Activated effector memory CD4-positive, alpha-beta T cell treated with anti-CD3 and anti-CD28 coated beads, Interleukin-2, amount 50 U/mL, for 16 hours (primary cell): ENCODE results near the gene LGALS9B.
"Not testable (repeated sequence)": the region's sequence is repeated elsewhere in the genome, so short reads cannot be mapped to it uniquely, and the experiment has no call there.

Experiments used
- DNase-seq: peaks from one replicate; pipeline ENCODE4 v3.0.0-alpha.2; 2020

The LGALS9B gene

DNA sequence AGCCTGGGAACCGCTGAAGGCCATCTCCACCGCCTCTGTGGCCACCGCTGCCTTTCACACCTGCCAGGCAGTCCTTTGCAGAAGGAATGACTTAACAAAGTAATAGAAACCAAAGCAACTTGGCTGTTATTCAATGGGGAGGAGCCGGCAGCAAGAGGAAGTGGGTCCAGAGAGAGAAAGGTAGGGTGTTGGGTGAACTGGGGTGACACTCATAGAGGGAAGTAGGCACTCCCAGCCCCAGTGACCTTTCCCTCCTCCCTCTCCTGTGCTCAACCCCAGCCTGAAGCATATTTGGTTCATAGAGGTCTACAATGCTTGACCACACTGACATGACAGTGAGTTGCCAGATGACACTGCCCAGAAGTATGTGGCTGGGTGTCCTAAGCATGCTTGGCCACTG lies at the start of gene LGALS9B:
Gene LGALS9B (minus strand): TSS at position 93 of the 400 bp plus-strand sequence. CDS start 69 bp downstream, at position 24.
- not testable (repeated sequence) for DNase-seq

DNA sequence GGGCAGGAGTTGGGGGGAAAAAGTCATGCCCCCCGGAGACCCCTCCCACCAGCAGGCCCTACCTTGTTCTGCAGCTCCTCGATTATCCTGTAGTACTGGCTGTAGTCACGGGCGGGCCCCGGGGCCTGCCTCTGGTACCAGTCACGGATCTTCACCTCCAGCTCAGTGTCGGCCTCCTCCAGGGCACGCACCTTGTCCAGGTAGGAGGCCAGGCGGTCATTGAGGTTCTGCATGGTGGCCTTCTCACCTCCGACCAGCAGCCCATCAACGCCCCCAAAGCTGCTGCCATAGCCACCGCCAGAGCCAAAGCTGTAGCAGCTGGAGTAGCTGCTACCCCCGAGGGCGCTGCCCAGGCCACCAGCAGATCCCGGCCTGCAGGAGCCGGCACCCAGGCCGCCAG lies 49.6 kb upstream of the LGALS9B start:
- not testable (repeated sequence) for DNase-seq

- not testable (repeated sequence) for DNase-seq
These were observed 47.8 kb upstream of the LGALS9B start for GRCh38 chr17:20515099-20515498.

DNA sequence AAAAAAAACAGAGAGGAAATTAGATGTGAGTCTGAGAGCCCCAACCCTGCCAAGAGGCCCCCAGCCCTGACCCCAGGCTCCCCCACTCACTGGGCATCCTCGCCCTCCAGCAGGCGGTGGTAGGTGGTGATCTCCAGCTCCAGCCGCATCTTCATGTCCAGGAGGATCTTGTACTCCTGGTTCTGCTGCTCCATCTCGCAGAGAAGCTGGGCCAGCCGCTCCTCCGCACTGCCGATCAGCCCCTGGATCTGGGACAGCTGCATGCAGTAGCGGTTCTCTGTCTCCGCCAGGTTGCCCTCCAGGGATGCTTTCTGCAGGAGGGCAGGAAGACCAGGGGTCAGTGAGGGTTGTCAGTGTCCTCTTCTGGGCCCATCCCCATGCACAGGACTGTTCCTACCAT lies 46.2 kb upstream of the LGALS9B start:
- DNase-seq: not testable (repeated sequence)

DNA sequence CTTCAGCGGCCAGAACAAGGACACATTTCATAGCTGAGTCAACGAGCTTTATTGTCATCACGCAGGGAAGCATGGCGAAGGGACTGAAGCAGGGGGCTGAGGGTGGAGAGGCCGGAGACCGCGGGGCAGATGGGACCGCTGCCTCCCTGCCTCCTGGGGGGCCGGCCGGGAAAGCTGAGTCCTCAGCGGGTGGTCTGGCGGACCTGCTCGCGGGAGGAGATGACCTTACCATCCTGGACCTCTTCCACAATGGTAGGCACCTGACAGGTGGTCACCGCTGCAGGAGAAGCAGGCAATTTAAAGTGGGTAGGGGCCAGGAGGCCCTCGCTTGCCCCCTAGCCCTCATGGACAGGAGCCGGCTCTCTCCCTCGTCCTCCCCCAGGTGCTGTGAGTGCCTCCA lies 45.0 kb upstream of the LGALS9B start:
- DNase-seq: not testable (repeated sequence)

DNA sequence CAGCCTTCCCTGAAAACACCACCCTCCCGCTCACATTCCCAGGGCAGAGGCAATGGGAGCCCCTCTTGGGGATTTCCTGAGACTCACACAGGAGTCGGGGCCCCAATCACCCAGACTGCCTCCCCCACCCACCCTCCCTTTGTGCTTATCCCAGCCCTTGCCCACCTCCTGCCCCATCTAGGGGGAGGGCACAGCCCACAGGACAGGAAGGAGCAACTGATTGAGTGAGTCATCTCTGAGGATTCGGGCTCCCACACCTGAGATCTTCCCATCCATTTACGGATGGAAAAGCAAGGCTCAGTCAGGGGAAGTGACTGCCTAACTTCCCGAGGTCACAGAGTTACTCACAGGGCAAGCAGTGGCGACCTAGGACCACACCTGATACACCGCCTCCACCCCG lies 44.4 kb upstream of the LGALS9B start:
- not testable (repeated sequence) for DNase-seq

DNA sequence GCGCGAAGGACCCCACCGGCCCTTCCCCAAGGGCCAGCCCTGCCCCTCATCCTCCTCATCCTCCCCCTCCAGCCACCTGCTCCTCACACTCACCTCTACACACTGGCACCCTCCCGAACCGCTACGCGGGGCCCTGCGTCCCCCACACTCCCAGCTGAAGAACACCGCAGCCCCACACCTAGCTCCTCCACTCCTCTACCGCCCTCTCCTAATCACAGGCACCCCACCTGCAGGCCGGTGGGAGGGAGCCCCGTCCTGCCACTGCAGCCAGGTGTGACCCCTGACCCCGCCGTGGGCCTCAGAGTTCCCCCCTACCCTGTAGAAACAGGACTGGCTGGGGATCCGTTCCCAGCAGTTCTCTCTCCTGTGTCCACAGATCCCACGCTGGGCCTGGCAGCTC lies 38.0 kb upstream of the LGALS9B start:
- DNase-seq: not testable (repeated sequence)

GRCh38 chr17:20504388-20505066 lies 37.2 kb upstream of the LGALS9B start:
- DNase-seq: not testable (repeated sequence)

DNA sequence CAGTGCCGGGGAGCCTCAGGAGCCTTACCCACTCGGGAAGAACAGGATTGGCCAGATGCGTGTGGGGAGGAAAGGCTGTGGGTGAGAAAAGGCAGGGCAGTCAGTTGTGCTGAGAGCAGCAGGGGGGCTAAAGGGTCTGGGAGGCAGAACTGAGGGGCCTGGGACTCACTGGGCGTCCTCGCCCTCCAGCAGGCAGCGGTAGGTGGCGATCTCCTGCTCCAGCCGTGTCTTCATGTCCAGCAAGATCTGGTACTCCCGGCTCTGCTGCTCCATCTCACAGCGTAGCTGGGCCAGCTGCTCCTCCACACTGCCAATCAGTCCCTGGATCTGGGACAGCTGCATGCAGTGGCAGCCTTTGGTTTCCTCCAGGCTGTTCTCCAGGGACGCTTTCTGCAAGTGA lies 34.6 kb upstream of the LGALS9B start:
- DNase-seq: not testable (repeated sequence)

DNA sequence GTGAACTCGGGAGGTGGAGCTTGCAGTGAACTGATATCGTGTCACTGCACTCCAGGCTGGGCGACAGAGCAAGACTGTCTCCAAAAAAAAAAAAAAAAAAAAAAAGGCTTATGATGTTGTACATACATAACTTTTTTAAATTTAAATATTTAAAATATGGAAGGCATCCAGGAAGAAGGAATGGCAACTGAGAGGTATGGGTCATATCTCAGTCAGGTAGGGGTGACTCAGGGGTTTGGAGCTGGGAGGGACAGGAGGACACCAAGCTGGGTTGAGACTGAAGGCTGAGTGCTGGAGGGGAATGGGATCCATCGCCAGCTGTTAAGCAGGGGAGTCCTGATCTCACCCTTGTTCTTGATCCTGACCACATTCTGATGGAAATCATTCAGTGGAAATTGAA lies 33.0 kb upstream of the LGALS9B start:
- DNase-seq: not testable (repeated sequence)

- not testable (repeated sequence) for DNase-seq
These were observed 28.1 kb upstream of the LGALS9B start for GRCh38 chr17:20495420-20495819.

DNA sequence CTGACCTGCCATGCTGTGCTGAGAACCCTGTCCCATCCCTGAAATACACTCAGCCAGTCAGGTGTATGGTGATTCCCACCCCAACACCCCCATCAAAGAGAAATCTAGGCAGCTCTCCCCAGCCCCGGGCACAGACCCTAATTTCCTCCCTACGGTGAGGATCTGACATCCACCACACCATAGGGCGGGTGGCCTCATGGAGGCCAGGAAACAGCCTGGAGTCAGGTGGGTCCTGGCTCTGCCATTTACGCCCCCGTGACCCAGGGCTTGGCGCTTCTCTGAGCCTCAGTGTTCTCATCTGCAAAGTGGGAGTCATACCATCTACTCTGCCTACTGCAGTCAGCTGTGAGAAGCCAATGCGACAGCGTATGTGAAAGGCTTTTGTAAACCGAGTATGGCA lies 27.4 kb upstream of the LGALS9B start:
- DNase-seq: not testable (repeated sequence)

GRCh38 chr17:20494147-20494546 lies 26.8 kb upstream of the LGALS9B start:
- not testable (repeated sequence) for DNase-seq

GRCh38 chr17:20492971-20493370 lies 25.6 kb upstream of the LGALS9B start:
- DNase-seq: not testable (repeated sequence)

GRCh38 chr17:20492099-20492498 lies 24.8 kb upstream of the LGALS9B start:
- DNase-seq: not testable (repeated sequence)

DNA sequence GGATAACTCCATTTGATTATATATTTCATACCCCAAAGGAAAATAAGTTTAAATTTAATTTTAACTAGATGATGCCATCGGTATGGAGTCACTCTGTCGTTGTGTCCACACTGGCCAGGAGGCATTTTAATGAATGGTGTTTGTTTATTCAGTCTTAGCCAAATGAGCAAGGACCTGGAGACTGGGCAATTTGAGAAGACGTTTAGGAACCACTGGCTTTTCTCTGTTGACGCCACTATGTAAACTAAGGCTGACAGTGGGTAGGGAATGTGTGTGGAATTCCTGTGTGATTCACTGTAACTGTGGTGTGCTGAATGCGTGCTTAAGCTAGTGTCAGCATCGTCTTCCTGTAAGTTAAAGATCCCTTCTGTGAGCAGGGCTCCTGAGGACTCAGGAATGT lies 17.6 kb upstream of the LGALS9B start:
- not testable (repeated sequence) for DNase-seq

- not testable (repeated sequence) for DNase-seq
These were observed 12.7 kb upstream of the LGALS9B start for GRCh38 chr17:20479889-20480591.

DNA sequence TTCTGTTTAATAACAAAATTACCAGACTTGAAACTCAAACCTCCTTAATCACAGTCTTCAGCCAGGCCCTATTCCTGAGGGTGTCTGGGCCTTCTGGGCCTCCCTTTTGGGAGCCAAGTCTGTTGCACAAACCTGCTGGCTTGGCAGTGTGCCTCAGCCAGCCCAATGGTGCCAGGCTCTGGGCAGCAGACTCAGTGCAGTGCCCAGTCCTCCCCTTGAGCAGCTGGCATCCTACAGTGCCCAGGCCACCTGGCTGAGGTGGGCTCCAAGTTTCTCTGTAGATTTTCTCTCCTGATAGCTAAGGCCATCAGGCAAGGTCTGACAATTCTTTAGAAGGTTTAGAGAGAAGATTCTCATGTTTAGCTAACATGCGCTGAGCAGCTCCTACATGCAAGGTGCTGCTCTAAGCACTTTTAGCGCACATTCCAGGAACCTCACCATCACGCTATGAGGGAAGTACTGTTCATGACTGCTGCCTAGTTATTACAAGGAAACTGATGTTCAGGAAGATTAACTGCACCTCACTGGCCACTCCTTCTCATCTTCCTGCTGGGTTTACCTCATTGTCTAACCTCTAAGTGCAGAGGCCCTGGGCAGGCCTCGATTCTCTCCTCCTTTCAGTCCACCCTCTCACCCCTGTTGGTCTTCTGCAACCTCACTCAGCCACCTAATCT lies 10.2 kb upstream of the LGALS9B start:
- not testable (repeated sequence) for DNase-seq

DNA sequence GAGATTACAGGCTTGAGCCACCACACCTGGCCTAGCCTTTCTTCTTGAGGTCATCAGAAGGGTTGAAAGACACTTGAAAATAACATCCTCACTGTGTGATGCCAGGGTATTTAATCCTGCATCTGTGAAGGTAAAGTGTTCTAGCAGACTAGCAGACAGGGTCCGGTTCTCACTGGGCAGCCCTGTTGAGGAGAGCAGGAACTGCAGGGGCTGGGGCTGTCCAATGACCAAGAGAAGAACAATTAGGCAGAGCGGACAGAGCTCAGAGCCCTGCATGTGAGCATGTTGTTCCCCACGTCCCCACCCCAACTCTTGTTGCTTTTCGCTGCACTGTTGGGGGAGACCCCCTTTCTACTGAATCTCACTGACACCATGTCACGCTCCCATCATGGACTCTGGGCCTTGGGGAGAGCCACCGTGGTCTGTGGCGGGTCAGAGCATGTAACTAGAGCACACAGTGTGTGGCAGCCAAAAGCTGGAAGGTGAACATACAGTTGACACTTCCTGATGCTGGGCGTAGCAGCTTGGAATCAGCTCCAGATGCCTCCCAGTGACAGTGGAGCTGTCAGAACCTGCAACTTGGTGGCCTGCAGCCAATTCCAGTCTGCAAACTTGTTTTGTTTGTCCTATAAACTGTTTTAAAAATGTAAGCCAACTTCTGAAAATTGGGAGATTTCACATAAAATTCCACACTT lies 7.9 kb upstream of the LGALS9B start:
- DNase-seq: not testable (repeated sequence)

DNA sequence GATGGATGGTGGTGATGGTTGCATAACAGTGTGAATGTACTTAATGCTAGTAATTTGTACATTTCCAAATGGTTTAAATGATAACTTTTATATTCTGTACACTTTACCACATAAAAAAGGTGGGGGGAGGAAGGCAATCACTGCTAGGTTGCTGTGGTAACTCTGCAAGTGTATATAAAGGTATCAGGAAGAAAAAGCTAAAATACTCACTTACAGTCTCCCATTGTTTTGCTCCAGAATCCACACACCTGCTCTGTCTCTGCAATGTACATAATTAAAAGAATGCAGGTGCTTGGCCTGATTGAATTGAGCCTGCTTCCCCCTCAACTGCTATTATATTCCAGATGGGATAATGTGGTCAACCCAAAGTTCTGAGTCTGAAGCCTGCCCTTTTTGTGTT lies 6.7 kb upstream of the LGALS9B start:
- DNase-seq: not testable (repeated sequence)

DNA sequence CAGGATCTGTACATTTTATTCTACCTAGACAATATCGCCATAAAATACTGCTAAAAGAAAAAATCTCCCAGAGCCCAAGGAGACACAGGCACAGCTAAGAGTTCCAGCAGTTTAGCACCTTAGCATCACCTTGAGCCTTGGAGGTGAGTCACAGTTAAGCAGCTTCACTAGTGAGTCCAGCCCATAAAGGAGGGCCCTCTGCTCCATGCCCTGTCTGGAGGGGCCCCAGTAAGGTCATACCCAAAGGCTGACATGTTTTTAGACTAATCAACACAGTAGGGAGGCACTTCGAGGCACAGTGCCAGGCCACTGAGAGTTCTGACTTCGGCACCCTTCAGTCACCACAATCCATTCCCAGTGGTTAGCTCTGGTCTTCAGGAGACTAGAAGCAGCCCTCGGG lies 2.6 kb upstream of the LGALS9B start:
- not testable (repeated sequence) for DNase-seq

DNA sequence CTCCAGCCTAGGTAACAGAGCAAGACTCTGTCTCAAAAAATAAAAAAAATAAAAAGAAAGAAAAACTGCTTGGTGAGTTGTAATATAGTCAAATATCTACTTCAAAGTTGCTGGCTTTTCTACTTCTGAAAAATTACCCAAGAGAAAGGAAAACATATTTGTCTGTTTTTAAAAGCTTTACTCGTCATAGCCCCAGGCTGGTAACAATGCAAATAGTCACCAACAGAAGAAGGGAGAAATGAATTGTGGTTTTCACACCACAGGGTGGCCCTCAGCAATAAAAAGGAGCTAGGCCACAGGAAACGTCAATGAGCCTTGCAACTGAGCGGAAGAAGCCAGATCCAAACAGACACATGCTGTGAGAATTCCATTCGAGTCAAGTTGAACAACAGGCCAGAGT lies 1.8 kb upstream of the LGALS9B start:
- not testable (repeated sequence) for DNase-seq

GRCh38 chr17:20466999-20467398 lies 340 bp downstream of the LGALS9B start:
- DNase-seq: not testable (repeated sequence)
